ENCODE data around the gene SPTLC3.

GRCh38 chr20:13059398-13060136 lies 50.8 kb downstream of the SPTLC3 start:
- no peak for TF ChIP-seq CTCF (conservative IDR thresholded peaks at IDR 0.05)
- TF ChIP-seq EZH2 (IDR thresholded peaks at IDR 0.05; ENCODE audit: low read depth): no peak
